H1 (cell line): Measurements from ENCODE around the gene RIMBP2. TPM values are rescaled to one million over a fixed set of nuclear protein-coding genes. Genes with fewer than 3 reads are reported as not detected.

Experiments
- CTCF ChIA-PET: fragments of 300-600 bp; sonication (Branson Sonifier 250); formaldehyde crosslinking; loops from one replicate; lab custom pipeline; 2021; ENCODE audit not compliant: partially characterized antibody; lab: Charles Lee
- POLR2A ChIA-PET: fragments of 300-600 bp; sonication (Branson Sonifier 250); formaldehyde crosslinking; loops from one replicate; lab custom pipeline; 2021; ENCODE audit warnings: inconsistent platforms; ENCODE audit not compliant: partially characterized antibody; lab: Charles Lee
- DNase-seq, 2 experiments: peaks; one replicate each; pipeline versions ENCODE4 v3.0.0 to v3.0.0-alpha.2; 2010 to 2022; ENCODE audit warnings: low spot score in 2 of 2, low read depth in 1 of 2, mixed read lengths in 1 of 2
- FAIRE-seq: peaks from 2 replicates; lab custom pipeline; 2011; peaks lifted over from hg19 to GRCh38; lab: Jason Lieb, UNC
- H2AFZ ChIP-seq: 2 replicates; pipeline ENCODE4 v1.8.1; 2012; ENCODE audit warnings: low read length, inconsistent platforms
- H2AK5ac ChIP-seq: 2 replicates; pipeline ENCODE4 v1.6.1; 2013; ENCODE audit warnings: low read depth, low read length
- H2BK120ac ChIP-seq: replicated peaks from 2 replicates; pipeline ENCODE3; 2013; ENCODE audit warnings: low read depth, low read length, inconsistent platforms
- H2BK12ac ChIP-seq: 2 replicates; pipeline ENCODE4 v1.6.1; 2013; ENCODE audit warnings: low read depth, low read length
- H2BK15ac ChIP-seq: 2 replicates; pipeline ENCODE4 v1.6.1; 2013; ENCODE audit warnings: low read length
- H2BK20ac ChIP-seq: 2 replicates; pipeline ENCODE4 v1.6.1; 2013; ENCODE audit warnings: low read length
- H2BK5ac ChIP-seq: 2 replicates; pipeline ENCODE4 v1.6.1; 2013; ENCODE audit warnings: low read depth, low read length
- H3K14ac ChIP-seq: 2 replicates; pipeline ENCODE4 v1.6.1; 2013; ENCODE audit warnings: inconsistent platforms; ENCODE audit not compliant: insufficient read length
- H3K18ac ChIP-seq: 2 replicates; pipeline ENCODE4 v1.6.1; 2013; ENCODE audit warnings: low read length; ENCODE audit errors: extremely low read depth
- H3K23ac ChIP-seq: 2 replicates; pipeline ENCODE4 v1.6.1; 2013; ENCODE audit warnings: inconsistent platforms; ENCODE audit not compliant: insufficient read length
- H3K23me2 ChIP-seq: 2 replicates; pipeline ENCODE4 v1.6.1; 2013; ENCODE audit warnings: low read depth, low read length
- H3K27ac ChIP-seq: 2 replicates; pipeline ENCODE4 v1.6.1; 2011; ENCODE audit warnings: low read depth, low read length, inconsistent platforms
- H3K27me3 ChIP-seq, 4 experiments: replicated peaks in 1 of 4; 1 replicate in 1 of 4; 2 replicates in 3 of 4; pipeline versions ENCODE4 v1.6.1 to v1.8.1; 2011 to 2013; ENCODE audit warnings: low read length in 3 of 4, mild to moderate bottlenecking in 3 of 4, inconsistent platforms in 2 of 4, mixed read lengths in 2 of 4, moderate library complexity in 1 of 4; ENCODE audit not compliant: control insufficient read depth in 3 of 4, insufficient read depth in 3 of 4; ENCODE audit errors: extremely low read depth in 1 of 4
- H3K36me3 ChIP-seq, 4 experiments: 2 replicates each; pipeline versions ENCODE4 v1.6.1 to v1.8.1; 2011 to 2013; ENCODE audit warnings: mild to moderate bottlenecking in 4 of 4, low read length in 3 of 4, moderate library complexity in 2 of 4, control low read depth in 1 of 4, inconsistent platforms in 1 of 4; ENCODE audit not compliant: insufficient read depth in 4 of 4, control insufficient read depth in 2 of 4
- H3K4ac ChIP-seq: replicated peaks from 2 replicates; pipeline ENCODE3; 2013; ENCODE audit warnings: low read length, low read depth, mixed read lengths, inconsistent platforms; ENCODE audit not compliant: insufficient read length
- H3K4me1 ChIP-seq, 4 experiments: replicated peaks in 1 of 4; 1 replicate in 1 of 4; 2 replicates in 3 of 4; pipeline versions ENCODE4 v1.6.1 to v1.8.1; 2011 to 2013; ENCODE audit warnings: low read length in 3 of 4, inconsistent platforms in 2 of 4, mixed read lengths in 1 of 4; ENCODE audit not compliant: insufficient read depth in 4 of 4, control insufficient read depth in 3 of 4
- H3K4me2 ChIP-seq, 2 experiments: 2 replicates each; pipeline versions ENCODE4 v1.6.1 to v1.8.1; 2011 to 2013; ENCODE audit warnings: low read depth in 2 of 2, low read length in 2 of 2, control low read depth in 1 of 2, inconsistent platforms in 1 of 2, mild to moderate bottlenecking in 1 of 2; ENCODE audit not compliant: insufficient read depth in 1 of 2
- H3K4me3 ChIP-seq, 4 experiments: fragments of 200-600, 300-600 bp in 1 of 4; sonication (generic), shearing (Covaris generic), sonication (Bioruptor Twin) in 1 of 4; 2 replicates each; pipeline versions ENCODE4 v1.5.1 to v1.8.1; 2011 to 2016; ENCODE audit warnings: low read length in 4 of 4, low read depth in 3 of 4, control low read depth in 2 of 4, inconsistent platforms in 2 of 4, mild to moderate bottlenecking in 2 of 4, mixed read lengths in 1 of 4, moderate library complexity in 1 of 4; ENCODE audit not compliant: insufficient read depth in 2 of 4; ENCODE audit errors: extremely low read depth in 1 of 4
- H3K56ac ChIP-seq: replicated peaks from 2 replicates; pipeline ENCODE3; 2013; ENCODE audit warnings: low read depth, mild to moderate bottlenecking, mixed read lengths, low read length, inconsistent platforms; ENCODE audit not compliant: insufficient read length
- H3K79me1 ChIP-seq: 2 replicates; pipeline ENCODE4 v1.6.1; 2013; ENCODE audit warnings: low read depth, low read length, control low read depth
- H3K79me2 ChIP-seq, 2 experiments: 2 replicates each; pipeline versions ENCODE4 v1.6.1 to v1.8.1; 2012 to 2013; ENCODE audit warnings: low read length in 2 of 2, mild to moderate bottlenecking in 2 of 2, inconsistent platforms in 1 of 2; ENCODE audit not compliant: insufficient read depth in 2 of 2, control insufficient read depth in 1 of 2
- H3K9ac ChIP-seq, 4 experiments: replicated peaks in 1 of 4; 1 replicate in 1 of 4; 2 replicates in 3 of 4; pipeline versions ENCODE4 v1.6.1 to v1.8.1; 2011 to 2013; ENCODE audit warnings: low read depth in 3 of 4, low read length in 3 of 4, control low read depth in 2 of 4, mild to moderate bottlenecking in 2 of 4, moderate library complexity in 2 of 4, inconsistent platforms in 1 of 4; ENCODE audit errors: extremely low read depth in 1 of 4
- H3K9me3 ChIP-seq, 2 experiments: 2 replicates each; pipeline versions ENCODE4 v1.6.1 to v1.8.1; 2012 to 2013; ENCODE audit warnings: mild to moderate bottlenecking in 2 of 2, moderate library complexity in 2 of 2, control low read depth in 1 of 2, inconsistent platforms in 1 of 2, low read depth in 1 of 2, low read length in 1 of 2, mixed read lengths in 1 of 2; ENCODE audit not compliant: insufficient read depth in 2 of 2
- H4K20me1 ChIP-seq, 2 experiments: replicated peaks in 1 of 2; 2 replicates each; pipeline versions ENCODE3 to v1.8.1; 2011 to 2013; ENCODE audit warnings: inconsistent platforms in 2 of 2, low read length in 2 of 2, mild to moderate bottlenecking in 1 of 2; ENCODE audit not compliant: insufficient read depth in 2 of 2, control insufficient read depth in 1 of 2
- H4K5ac ChIP-seq: 2 replicates; pipeline ENCODE4 v1.6.1; 2013; ENCODE audit warnings: low read length, low read depth, mixed read lengths, inconsistent platforms; ENCODE audit not compliant: insufficient read length
- H4K8ac ChIP-seq: 2 replicates; pipeline ENCODE4 v1.8.0; 2013; ENCODE audit warnings: mild to moderate bottlenecking, moderate library complexity, low read length, inconsistent platforms; ENCODE audit not compliant: insufficient read depth; ENCODE audit errors: extremely low read depth
- H4K91ac ChIP-seq: replicated peaks from 2 replicates; pipeline ENCODE3; 2013; ENCODE audit warnings: low read length, mixed read lengths, inconsistent platforms; ENCODE audit not compliant: insufficient read length
- ATF2 ChIP-seq: IDR thresholded peaks from 2 replicates; pipeline ENCODE4 v1.6.1; 2012; ENCODE audit warnings: low read length, inconsistent platforms
- BRCA1 ChIP-seq: IDR thresholded peaks from 2 replicates; pipeline ENCODE4 v1.6.1; 2012; ENCODE audit warnings: low read depth, low read length, improper control_type of control experiment
- JUN ChIP-seq: IDR thresholded peaks from 2 replicates; pipeline ENCODE4 v1.6.1; 2011; ENCODE audit warnings: low read depth, mild to moderate bottlenecking, improper control_type of control experiment, low read length
- KDM5A ChIP-seq: fragments of 200-600 bp; IDR thresholded peaks from 2 replicates; pipeline ENCODE4 v1.7.1; 2012; ENCODE audit warnings: mild to moderate bottlenecking, low read length, inconsistent platforms, mixed read lengths
- MAFK ChIP-seq: IDR thresholded peaks from 2 replicates; pipeline ENCODE4 v1.6.1; 2012; ENCODE audit warnings: low read depth, mild to moderate bottlenecking, improper control_type of control experiment, low read length
- NRF1 ChIP-seq: IDR thresholded peaks from 2 replicates; pipeline ENCODE4 v1.6.1; 2011; ENCODE audit warnings: mild to moderate bottlenecking, low read depth, low read length, improper control_type of control experiment
- PHF8 ChIP-seq: fragments of 200-600 bp; sonication (generic); conservative IDR thresholded peaks from 2 replicates; pipeline ENCODE4 v1.7.1; 2012; ENCODE audit warnings: low read depth, mild to moderate bottlenecking, inconsistent platforms, low read length, moderate library complexity
- TAF7 ChIP-seq: optimal IDR thresholded peaks from 2 replicates; pipeline ENCODE3; 2011; ENCODE audit warnings: low read depth, mild to moderate bottlenecking, inconsistent platforms, low read length, moderate library complexity, borderline replicate concordance
- WGBS, 2 experiments: shearing (Covaris generic) in 1 of 2; methylation state at CpG; one replicate each; pipeline versions ENCODE4 v1.1.6 to v1.1.7; 2013 to 2015; ENCODE audit warnings: low lambda C conversion rate in 2 of 2, mixed read lengths in 2 of 2, inconsistent platforms in 1 of 2, low coverage in 1 of 2, missing lambda C conversion rate in 1 of 2; ENCODE audit not compliant: insufficient replicate concordance in 2 of 2, insufficient coverage in 1 of 2, insufficient read length in 1 of 2; ENCODE audit errors: extremely low coverage in 1 of 2, missing lambda C conversion rate in 1 of 2; 5-methylcytosine and 5-hydroxymethylcytosine counted together
- polyA plus RNA-seq, 7 experiments: library from polyadenylated mRNA; depleted of rRNA in 3 of 7; stranded (reverse) in 5 of 7; unstranded in 2 of 7; fragments of >200 nt in 5 of 7; fragments of 200-250 nt in 2 of 7; gene quantifications; 1 replicate in 5 of 7; 2 replicates in 1 of 7; 4 replicates in 1 of 7; pipeline versions ENCODE4 v1.2.1 to v1.2.3, GENCODE V29; 2011 to 2013; ENCODE audit warnings: missing spikeins in 2 of 7, mixed read lengths in 2 of 7
- total RNA-seq: library from RNA; stranded (reverse); fragmentation: NEBNext Ultra II Directional; extraction: Animal tissue kit (Norgen Biotek cat#: 25700); gene quantifications from 2 replicates; pipeline ENCODE4 v1.2.1, GENCODE V29; 2021
- TF ChIP-seq, protein P1 (sequence below): IDR thresholded peaks from 2 replicates; pipeline ENCODE4 v1.6.1; 2012; ENCODE audit warnings: inconsistent platforms
- TF ChIP-seq, protein P2 (sequence below), 3 experiments: IDR thresholded peaks; 1 replicate in 2 of 3; 2 replicates in 1 of 3; pipeline versions ENCODE4 v1.5.1 to v1.6.1; 2011; ENCODE audit warnings: low read length in 3 of 3, mild to moderate bottlenecking in 3 of 3, inconsistent platforms in 2 of 3, low read depth in 1 of 3, moderate library complexity in 1 of 3; ENCODE audit not compliant: insufficient read depth in 1 of 3; ENCODE audit errors: control extremely low read depth in 1 of 3

RIMBP2 gene
- total and polyA plus RNA-seq, 2 of the 8 experiments (the other 6 are each of a cell fraction or from before 2014, with no cell fraction given): 0.18 to 0.65 TPM

- Histone ChIP-seq H2BK12ac (no peak overlapping the region), H2BK5ac (no peak overlapping the region), H3K4me2 (no peak overlapping the region), H3K56ac (no peak overlapping the region), H3K9me3 (peaks cover 9 to 18% of the 10 kb centered on the region in 2 experiments), H4K5ac (no peak overlapping the region), H3K79me1 (no peaks in the 10 kb centered on the region), H2BK15ac (no peak overlapping the region), H3K79me2 (no peaks in the 10 kb centered on the region), H2AFZ (no peak overlapping the region), H2BK20ac (no peak overlapping the region), H3K4me1 (no peaks in the 10 kb centered on the region; a peak in 1 of 7 replicates), H3K4me3 (no peak overlapping the region), H4K8ac (no peak overlapping the region), H3K4ac (no peak overlapping the region), H4K20me1 (no peaks in the 10 kb centered on the region), H3K36me3 (no peaks in the 10 kb centered on the region), H3K27me3 (no peaks in the 10 kb centered on the region; a peak in 1 of 7 replicates), H3K14ac (no peak overlapping the region), H2BK120ac (no peak overlapping the region), H3K27ac (no peak overlapping the region), H3K23me2 (no peaks in the 10 kb centered on the region; the same call in 1 of the 2 replicates), H3K23ac (no peak overlapping the region), H3K9ac (no peak overlapping the region), H4K91ac (no peak overlapping the region), H3K18ac (no peak overlapping the region), H2AK5ac (no peak overlapping the region)
- DNase-seq (no peak), FAIRE-seq (no peak)
- 84% methylated on average over 6 of the region's 6 CpGs; no CpG with 5 or more reads in 1 of the 2 experiments for WGBS, 2 experiments
- ChIA-PET CTCF (no interaction called here), POLR2A (no interaction called here)
- TF ChIP-seq MAFK (no peak), PHF8 (no peak), TAF7 (no peak), BRCA1 (no peak), ATF2 (no peak), KDM5A (no peak), NRF1 (no peak), JUN (no peak)
- TF ChIP-seq, protein P1, sequence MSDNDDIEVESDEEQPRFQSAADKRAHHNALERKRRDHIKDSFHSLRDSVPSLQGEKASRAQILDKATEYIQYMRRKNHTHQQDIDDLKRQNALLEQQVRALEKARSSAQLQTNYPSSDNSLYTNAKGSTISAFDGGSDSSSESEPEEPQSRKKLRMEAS: no peak
- TF ChIP-seq, protein P2, sequence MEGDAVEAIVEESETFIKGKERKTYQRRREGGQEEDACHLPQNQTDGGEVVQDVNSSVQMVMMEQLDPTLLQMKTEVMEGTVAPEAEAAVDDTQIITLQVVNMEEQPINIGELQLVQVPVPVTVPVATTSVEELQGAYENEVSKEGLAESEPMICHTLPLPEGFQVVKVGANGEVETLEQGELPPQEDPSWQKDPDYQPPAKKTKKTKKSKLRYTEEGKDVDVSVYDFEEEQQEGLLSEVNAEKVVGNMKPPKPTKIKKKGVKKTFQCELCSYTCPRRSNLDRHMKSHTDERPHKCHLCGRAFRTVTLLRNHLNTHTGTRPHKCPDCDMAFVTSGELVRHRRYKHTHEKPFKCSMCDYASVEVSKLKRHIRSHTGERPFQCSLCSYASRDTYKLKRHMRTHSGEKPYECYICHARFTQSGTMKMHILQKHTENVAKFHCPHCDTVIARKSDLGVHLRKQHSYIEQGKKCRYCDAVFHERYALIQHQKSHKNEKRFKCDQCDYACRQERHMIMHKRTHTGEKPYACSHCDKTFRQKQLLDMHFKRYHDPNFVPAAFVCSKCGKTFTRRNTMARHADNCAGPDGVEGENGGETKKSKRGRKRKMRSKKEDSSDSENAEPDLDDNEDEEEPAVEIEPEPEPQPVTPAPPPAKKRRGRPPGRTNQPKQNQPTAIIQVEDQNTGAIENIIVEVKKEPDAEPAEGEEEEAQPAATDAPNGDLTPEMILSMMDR (IDR thresholded peaks at IDR 0.05; ENCODE audit: control extremely low read depth in 1 of 3, insufficient read depth in 1 of 3, low read depth in 1 of 3, low read length in 3 of 3): no peak
Measured at GRCh38 chr12:130663514-130663913, 52.6 kb downstream of the RIMBP2 start.
